HG03139 (cell line): ENCODE measurements around the gene FBLIM1.

Experiments
- ATAC-seq: cut with Tn5 transposase; IDR thresholded peaks from one replicate; pipeline ENCODE4 v1.9.1; 2021; ENCODE audit not compliant: unreplicated experiment

The FBLIM1 gene

DNA sequence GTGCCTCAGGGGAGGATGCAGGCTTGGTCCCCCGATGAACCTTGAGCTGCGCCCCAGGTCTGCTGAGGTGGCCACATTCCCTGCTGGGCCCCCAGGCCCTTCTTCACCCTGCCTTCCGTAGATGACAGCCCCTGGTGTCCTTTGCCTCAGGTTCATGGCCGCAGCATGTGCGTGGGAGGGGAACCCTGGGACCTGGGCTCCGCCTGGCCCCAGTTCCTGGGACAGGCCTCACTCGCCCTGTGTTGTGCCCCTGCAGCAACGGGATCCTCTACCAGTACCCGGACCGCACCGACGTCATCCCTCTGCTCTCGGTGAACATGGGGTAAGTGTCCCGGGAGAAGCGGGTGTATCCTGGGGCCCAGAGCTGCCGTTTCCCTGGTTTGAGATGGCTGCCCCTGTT, 27.7 kb upstream of the FBLIM1 start:
- ATAC-seq = no peak

DNA sequence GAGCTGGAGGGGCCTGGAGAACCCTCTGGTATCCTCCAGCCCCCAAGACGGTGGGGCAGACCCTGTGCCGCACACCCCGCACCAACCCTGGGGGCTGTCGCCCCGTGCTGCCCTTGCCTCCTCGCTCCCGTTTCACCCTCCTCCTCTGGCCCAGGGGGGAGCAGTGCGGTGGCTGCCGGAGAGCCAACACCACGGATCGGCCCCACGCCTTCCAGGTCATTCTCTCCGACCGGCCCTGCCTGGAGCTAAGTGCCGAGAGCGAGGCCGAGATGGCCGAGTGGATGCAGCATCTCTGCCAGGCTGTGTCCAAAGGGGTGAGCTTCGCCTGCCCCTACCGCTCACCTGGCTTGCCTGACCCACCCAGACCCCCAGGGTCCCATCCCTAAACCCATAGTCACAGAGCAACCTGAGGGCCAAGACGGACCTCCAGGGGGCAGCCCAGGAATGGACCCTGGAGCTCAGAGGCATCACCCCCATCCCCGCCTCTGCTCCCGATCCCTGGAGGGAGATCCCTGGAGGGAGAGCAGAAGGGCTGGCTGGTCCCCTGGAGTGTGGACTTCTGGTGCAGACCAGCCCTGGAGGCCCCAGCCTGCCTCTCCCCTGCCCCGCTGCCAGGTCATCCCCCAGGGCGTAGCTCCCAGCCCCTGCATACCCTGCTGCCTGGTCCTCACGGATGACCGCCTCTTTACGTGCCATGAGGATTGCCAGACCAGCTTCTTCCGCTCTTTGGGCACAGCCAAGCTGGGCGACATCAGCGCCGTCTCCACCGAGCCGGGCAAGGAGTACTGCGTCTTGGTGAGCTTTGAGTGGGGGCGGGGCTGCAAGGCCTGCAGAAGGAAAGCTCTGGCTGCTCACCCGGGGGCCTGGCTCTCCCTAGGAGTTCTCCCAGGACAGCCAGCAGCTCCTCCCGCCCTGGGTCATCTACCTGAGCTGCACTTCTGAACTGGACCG, 26.6 kb upstream of the FBLIM1 start:
- ATAC-seq = no peak

DNA sequence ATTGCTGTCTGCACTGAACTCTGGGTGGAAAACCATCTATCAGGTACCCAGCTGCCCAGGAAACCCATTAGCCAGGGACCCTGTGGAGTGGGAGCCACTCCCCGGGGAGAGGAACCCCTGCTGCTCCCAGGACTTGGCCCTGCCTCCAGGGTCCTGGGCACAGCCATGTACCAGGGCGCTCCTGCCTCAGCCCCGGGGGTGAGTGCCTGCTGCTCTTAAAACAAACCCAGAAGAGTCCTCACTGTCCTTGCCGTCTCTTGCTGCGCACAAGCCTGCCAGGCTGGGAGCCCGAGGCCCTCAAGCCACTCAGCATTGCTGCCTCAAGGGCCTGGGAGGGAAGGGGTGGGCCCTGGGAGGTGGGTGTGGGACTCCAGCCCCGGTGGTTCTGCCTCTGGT, 25.9 kb upstream of the FBLIM1 start:
- no peak for ATAC-seq

DNA sequence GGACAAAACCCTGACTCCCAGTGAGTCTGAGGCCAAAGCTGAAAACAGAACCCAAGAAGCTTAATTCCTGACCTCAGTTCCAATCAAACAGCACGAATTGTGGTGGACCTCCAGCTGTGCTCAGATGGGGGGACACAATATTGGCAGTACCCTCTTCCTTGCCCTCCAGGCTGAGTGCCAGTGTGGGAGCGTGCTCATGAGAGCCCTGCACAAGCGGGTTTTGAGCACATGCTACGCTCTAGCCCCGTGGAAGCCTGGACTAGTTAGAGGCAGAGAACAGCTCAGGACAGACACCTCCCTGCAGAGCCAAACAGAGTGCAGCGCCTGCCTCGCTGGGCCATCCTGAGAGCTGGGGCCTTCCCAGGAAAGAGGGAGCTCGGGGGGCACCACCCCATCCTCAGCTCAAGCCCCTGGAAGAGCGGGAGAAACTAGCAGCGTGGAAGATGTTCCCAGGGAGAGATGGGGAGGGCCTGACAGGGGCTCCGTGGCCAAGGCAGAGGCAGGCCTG, 25.3 kb upstream of the FBLIM1 start:
- no peak for ATAC-seq

DNA sequence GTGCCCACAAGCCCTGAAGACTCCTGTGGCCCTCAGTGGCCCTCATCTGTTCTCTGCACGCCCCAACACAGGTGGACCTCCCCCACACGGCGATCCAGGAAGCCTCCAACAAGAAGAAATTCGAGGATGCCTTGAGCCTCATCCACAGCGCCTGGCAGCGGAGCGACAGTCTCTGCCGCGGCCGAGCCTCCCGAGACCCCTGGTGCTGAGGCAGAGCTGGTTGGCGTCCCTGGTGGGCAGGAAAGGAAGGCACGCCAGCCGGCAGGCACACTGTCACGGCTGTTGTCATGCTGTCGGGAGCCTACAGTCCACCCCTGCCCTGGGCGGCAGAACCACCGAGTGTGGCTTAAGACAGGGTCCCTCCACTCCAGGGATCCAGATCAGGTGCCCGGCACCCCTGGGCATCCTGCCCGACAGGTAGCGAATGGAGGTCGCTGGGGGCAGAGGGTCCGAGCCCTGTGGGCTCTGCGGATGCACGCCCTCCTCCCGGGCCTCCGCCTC, 24.8 kb upstream of the FBLIM1 start:
- no peak for ATAC-seq

DNA sequence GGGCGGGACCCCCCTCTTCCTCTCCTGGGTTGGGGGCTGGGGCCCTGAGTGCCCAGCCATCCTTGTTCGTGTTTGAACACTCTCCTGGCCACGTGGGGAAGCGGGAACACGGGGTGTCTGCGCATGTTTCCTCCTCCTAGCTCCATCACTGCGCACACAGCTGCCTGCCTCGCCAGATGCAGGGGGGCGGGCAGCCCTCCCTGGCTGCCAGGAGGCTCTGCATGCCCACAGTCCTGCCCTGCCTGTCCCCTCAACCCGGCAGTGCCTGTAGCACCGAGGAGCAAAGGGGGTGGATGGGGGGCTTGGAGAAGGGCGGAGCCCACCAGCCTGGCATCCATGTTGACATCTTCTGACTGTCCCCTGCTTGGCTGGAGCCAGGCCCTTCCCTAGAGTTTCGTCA, 24.3 kb upstream of the FBLIM1 start:
- ATAC-seq = no peak

DNA sequence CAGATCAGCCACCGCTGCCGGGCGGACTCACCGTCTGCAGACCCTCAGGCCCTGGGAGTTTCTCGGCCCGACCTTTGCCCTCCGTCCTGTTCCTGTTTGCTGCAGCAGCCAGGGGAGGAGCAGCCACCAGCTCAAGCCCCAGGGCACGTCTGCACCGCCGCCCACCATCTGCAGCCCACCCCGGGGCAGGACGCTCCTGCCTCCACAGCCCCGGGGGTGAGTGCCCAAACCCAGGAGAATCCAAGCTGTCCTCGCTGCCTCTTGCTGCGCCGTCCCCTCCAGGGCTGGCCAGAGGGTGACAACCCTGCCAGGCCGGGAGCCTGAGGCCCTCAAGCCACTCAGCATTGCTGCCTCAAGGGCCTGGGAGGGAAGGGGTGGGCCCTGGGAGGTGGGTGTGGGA, 23.7 kb upstream of the FBLIM1 start:
- no peak for ATAC-seq

DNA sequence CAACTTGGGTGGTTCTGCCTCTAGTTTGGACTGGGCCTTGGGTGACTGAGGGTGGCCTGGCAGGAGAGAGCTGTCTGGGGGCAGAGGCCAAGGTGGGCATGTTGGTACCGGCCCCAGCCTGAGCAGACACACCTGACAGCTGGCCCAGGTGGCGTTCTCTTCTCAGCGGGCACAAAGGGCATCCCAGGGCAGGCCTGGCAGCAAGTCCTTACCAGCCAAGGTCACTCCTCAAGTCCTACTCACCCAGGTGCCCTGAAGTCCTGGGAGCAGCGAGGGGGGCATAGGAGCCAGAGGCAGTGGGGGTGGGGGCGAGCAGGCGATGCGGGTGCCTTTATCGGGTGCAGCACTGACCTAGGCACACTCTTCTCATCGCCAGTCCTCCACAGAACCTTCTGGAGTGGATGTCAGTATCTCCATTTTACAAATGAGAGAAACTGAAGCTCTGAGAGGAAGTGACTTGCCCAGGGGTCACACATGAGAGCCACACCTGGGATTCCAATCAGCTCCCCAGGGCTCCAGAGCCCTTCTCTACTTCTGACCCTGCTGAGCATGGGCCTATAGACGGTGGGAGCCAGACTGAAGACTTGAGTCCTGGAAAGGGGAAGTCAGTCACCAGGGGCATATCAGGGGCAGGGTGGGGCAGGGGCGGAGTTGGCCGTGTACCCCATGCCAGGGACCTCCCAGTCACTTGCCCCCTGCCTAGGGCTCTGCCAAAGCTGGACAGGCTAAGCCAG, 23.1 kb upstream of the FBLIM1 start:
- no peak for ATAC-seq

DNA sequence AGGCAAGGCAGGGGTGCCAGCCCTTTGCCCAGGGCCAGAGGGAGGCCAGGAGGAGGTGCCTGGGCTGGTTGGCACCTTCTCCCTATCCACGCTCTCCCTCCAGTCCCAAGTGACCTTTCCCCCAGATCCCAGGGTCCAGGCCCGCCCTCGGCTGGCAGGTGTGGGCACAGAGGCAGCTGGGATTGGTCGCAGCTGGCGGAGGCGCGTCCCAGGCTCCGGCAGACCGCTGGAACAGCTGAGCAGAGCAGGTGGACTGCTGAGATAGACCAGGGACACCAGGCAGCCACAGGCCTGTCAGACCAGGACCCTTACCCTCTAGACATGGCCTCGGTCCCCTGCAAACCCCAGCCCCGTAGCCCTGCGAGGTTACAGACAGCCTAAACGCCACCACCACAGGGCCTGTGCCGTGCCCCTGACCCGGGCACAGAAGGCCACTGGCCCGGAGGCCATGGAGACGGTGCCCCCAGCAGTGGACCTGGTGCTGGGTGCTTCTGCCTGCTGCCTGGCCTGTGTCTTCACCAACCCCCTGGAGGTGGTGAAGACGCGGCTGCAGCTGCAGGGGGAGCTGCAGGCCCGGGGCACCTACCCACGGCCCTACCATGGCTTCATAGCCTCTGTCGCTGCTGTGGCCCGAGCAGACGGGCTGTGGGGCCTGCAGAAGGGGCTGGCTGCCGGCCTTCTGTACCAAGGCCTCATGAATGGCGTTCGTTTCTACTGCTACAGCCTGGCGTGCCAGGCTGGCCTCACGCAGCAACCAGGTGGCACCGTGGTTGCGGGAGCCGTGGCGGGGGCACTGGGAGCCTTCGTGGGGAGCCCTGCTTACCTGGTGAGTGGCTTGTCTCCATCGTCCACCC, 22.3 kb upstream of the FBLIM1 start, which contains the start of gene SLC25A34:
Gene SLC25A34 (plus strand): TSS at position 221 of the 854 bp plus-strand sequence. CDS start 228 bp downstream, at position 449.
- no peak for ATAC-seq

DNA sequence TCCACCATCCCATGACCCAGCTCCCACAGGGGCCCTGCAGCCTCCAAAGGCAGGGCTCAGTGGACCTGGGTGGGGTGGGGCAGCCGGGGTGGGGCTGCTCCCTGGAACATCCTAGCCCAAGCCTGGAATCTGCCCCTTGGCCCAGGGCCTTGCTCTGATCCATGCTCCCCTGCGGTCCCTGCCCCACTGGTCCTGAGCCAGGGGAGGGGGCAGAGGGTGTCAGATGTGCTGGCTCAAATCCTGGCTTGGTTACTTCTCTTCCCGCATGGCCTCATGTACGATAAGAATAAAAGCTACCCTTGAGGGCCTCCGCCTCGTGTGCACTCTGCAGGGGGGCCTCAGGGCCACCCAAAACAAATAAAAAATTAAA, 21.7 kb upstream of the FBLIM1 start:
- no peak for ATAC-seq

DNA sequence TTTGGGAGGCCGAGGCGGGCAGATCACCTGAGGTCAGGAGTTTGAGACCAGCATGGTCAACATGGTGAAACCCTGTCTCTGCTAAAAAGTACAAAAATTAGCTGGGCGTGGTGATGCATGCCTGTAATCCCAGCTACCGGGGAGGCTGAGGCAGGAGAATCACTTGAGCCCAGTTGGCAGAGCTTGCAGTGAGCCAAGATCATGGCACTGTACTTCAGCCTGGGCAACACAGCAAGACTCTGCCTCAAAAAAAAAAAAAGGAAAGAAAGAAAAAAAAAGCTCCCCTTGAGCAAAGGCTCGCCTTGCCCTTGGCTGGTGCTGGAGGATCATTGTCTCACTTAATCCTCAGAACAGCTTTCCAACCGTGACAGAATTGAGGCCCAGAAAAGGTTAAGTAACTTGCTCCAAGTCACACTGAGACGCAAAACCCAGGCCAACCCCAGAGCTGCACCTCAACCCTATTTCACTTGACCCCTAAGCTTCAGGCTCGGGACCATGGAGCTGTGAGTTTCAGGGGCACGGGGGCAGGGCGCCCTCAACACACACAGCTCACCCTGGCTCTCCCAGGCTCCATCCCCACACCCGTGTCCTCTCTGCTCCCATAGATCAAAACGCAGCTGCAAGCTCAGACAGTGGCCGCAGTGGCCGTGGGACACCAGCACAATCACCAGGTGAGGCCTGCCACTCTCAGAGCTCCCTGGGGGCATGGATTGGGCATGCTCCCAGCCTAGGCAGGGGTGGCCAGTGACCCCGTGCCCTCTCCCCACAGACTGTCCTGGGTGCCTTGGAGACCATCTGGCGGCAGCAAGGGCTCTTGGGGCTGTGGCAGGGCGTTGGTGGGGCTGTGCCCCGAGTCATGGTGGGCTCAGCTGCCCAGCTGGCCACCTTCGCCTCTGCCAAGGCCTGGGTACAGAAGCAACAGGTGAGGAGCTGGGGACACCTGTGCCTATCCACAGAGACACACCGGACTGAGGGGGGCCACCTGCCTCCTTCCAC, 21.0 kb upstream of the FBLIM1 start:
- no peak for ATAC-seq

DNA sequence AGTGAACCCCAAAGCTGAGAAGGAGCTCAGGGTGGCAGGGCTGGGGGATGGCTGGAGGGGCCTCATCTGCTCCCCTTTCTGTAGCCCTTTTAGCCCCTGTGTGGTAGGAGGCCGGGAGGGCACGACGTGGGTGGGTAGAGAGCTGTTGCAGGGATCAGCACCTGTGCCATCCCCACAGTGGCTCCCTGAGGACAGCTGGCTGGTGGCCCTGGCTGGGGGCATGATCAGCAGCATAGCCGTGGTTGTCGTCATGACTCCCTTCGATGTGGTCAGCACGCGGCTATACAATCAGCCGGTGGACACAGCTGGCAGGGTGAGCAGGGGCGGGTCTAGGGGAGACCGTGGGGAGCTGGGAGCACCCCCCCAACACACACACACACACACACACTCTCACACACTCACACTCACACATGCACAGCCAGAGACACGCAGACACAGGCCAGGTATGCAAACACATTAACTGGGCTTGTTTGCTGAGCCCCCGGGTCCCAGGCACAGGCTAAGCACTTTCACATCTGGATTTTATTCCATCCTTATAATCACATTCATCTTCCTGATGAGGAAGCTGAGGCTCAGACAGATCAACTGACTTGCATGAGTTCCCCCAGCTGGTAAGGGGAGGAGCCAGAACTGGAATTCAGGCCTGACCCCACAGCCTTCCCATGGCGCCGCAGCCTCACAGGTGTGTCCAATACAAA, 20.0 kb upstream of the FBLIM1 start:
- no peak for ATAC-seq

DNA sequence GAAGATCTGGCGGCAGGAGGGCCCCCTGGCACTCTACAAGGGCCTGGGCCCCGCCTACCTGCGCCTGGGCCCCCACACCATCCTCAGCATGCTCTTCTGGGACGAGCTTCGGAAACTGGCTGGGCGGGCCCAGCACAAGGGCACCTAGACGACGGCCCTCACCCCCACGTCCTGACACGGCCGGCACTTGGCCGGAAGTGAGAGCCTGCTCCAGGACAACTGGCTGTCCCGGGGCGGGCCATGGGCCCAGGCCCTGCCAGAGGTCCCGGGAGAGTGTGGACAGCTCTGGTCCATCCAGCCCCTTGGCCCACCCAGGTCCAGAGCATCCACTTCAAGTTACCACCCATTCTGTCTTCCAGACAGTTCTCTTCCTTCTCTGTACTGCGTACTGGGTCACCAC, 19.3 kb upstream of the FBLIM1 start:
- ATAC-seq = no peak

DNA sequence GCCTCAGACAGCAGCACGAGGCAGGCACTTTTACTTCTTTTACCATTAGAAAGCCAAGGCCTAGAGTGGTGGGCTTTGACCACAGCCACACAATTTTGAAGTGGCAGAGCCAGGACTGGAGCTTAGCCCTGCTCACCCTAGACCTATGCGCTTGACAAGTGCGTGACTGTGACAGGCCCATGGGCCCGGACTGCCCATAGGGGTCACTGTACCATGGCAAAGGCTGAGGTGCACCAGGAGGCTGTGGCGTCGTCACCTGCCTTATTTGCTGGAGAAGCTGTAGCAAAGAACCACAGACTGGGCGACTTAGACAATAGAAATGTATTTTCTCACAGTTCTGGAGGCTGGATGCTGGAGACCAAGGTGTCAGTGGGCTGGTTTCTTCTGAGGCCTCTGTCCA, 18.9 kb upstream of the FBLIM1 start:
- no peak for ATAC-seq

DNA sequence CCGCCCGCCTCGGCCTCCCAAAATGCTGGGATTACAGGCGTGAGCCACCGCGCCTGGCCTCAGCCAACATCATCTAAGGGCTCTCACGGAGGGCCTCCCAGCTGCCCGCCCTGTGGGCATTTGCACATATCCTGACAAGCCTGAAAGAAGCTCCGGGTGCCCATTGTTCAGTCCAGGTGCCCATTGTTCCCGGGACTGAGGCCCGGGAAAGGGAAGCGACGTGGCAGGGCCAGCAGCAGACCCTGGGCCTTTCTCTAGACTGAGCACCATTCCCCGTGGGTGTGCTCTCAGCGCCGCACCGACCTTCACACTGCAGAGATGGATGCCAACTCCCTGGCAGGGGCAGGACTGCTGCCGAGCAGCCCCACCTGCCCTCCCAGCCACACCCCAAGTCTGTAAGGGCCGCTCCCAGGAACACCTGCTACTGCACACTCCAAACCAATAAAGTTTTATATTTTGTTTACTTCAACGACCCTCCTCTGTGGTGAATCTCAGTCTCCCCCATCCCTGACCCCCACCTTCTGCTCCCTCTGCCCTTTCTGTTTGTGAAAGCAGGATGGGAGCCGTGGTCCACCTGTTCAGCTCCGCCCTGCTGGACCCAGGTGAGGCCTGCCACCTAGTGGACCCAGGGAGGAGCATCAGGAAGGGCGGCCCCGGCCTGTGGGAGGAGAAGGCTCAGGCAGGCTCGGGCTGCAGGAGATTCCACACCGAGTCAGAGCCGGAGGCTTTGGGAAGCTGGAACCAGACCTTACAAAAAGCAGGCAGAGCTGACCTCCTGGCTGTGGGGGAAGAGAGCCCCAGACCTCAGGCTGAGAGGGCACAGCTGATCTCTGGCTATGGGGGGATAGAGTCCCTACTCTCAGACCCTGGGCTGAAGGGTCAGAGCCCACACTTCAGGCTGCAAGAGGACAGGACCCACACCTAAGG, 17.4 kb upstream of the FBLIM1 start:
- ATAC-seq = no peak

DNA sequence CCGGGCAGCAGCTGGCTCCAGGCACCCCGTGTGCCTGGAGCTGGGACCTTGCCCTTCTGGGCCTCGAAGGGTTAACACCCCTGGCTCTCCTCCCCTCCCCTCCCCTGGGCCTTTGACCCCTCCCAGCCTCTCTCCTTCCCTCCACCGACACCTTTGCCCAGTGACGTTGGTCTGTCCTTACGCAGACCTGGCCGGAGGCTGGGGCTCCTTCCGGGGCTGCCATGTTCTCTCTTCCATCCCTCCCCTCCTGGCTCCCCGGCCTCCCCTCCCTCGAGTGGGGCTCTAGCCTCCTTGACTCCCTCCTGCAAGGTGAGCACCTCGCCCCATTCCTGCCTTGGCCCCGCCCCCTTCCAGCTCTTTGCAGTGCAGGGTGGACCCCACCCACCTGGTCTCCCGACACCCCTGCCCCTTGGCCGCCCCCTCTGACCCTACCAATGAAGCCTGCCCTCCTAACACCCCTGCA, 16.2 kb upstream of the FBLIM1 start, which contains the start of gene TMEM82:
Gene TMEM82 (plus strand): TSS at position 161 of the 463 bp plus-strand sequence. CDS start 61 bp downstream, at position 222.
- no peak for ATAC-seq

DNA sequence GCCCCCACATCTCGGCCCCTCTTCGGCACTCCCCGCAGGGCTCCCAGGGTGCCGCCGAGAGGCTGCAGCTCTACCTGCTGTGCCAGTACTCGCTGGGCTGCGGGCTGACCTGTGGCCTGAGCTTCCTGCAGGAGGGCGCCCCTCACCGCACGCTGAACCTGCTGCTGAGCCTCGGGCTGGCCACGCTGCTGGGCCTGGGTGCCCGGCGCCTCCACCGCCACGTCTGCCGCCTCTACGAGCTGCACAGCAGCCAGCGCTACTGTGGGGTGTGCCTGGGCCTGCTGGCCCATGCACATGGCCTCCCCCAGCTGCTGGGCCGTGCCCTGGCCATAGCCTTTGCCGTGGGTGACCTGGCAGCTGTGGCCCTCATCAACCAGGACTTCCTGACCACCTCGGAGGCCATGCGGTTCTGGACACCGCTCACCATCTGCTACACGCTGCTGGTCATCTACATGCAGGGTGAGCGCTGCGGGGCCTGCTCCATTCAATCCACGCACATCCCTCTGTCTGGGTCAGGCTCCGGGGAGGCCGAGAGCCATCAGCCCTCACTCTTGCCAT, 14.4 kb upstream of the FBLIM1 start:
- ATAC-seq = no peak
